ENCODE results near the gene RCHY1. TPM values are rescaled to one million over a fixed set of nuclear protein-coding genes. Genes with fewer than 3 reads are reported as not detected.
"Not testable (repeated sequence)": the region's sequence is repeated elsewhere in the genome, so short reads cannot be mapped to it uniquely, and the experiment has no call there.

The RCHY1 gene
- total RNA-seq, 1 experiment from 2014 or later: 34.3 TPM

- no peak for DNase-seq (ENCODE audit: low spot score)
These were observed 1.9 kb upstream of the RCHY1 start for GRCh38 chr4:75516144-75516543.

DNA sequence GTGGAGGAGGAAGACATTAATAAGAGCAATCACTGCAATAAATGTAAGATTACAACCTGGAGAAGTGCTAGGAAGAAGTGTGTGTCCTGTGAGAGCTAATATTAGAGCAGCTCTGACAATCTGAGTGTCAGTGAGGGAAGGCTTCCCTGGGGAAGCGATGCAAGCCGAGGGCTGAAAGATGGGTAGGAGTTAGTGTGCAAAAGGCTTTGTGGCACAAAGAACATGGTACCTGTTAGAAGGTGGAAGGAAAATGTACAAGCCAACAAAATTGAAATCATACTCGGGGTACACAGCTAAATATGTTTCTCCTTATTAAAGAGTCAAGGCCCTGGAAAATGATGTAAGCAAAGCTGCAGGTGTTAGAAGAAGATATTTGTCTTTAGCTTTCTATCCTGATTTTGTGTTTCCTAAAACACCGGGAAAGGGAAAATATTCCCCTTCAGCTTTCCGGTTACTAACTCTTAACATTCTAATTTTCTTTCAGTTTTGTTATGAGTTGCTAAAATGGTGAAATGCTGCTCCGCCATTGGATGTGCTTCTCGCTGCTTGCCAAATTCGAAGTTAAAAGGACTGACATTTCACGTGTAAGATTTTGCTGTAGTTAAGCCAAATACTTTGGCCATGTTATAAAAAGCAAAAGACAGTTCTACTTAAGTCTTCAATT, 878 bp upstream of the RCHY1 start:
- no peak for DNase-seq (ENCODE audit: low spot score)

- no peak for DNase-seq (ENCODE audit: low spot score)
These were observed 575 bp downstream of the RCHY1 start for GRCh38 chr4:75513526-75514130.

GRCh38 chr4:75512386-75513211, 1.6 kb downstream of the RCHY1 start:
- peak; percentile 45 for DNase-seq (ENCODE audit: low spot score)

GRCh38 chr4:75511841-75512240, 2.4 kb downstream of the RCHY1 start:
- DNase-seq (ENCODE audit: low spot score): no peak

GRCh38 chr4:75509592-75509991, 4.6 kb downstream of the RCHY1 start:
- not testable (repeated sequence) for DNase-seq (ENCODE audit: low spot score)

- DNase-seq (ENCODE audit: low spot score): no peak
These were observed 8.6 kb downstream of the RCHY1 start for GRCh38 chr4:75505630-75506029.

GRCh38 chr4:75502671-75503070, 11.5 kb downstream of the RCHY1 start:
- no peak for DNase-seq (ENCODE audit: low spot score)

DNA sequence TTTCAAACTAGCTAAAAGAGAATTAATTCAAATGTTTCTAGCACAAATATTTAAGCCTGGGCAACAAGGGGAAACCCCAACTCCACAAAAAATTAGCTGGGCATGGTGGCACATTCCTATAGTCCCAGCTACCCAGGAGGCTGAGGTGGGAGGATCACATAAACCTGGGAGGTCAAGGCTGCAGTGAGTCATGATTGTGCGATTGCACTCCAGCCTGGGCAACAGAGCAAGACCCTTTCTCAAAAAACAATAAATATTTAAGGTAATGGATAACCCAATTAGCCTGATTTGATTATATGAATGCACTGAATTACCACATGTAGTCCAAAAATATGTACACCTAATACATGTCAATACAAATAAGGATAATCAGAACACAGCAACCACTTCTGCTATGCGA, 14.3 kb downstream of the RCHY1 start:
- DNase-seq (ENCODE audit: low spot score): no peak

DNA sequence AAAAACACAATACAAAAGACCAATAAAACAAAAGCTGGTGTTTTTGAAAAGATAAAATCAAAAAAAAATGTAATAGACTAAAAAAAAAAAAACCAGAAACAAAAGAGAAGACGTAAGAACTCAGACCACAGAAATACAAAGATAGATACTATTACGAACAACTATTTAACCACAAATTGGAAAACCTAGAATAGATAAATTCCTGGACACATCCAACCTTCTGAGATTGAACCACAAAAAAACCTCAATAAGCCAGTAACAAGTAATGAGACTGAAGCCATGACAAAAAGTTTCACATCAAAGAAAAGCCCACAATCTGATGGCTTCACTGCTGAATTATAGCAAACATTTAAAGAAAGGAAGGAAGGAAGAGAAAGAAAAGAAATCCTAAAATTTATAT, 16.2 kb downstream of the RCHY1 start:
- DNase-seq (ENCODE audit: low spot score): no peak

- no peak for DNase-seq (ENCODE audit: low spot score)
These were observed 17.1 kb downstream of the RCHY1 start for GRCh38 chr4:75497133-75497532.

DNA sequence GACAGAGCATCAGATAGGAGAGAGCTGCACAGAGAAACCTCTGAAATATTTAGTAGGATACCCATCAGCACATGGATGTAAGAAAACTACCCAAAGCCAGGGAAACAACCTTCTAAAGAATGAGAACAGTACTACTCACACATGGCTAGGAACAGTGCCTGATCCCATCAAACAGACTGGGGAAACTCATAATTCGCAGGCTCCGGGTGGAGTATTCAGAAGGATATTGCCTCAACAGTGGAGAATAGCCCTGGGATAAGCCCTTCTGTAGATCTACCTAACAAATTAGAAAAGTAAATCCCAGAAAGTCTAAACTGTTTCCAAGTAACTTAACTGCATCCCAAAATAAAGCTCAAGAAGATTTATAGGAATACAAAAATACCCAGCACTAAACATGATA, 17.8 kb downstream of the RCHY1 start:
- DNase-seq (ENCODE audit: low spot score): no peak

DNA sequence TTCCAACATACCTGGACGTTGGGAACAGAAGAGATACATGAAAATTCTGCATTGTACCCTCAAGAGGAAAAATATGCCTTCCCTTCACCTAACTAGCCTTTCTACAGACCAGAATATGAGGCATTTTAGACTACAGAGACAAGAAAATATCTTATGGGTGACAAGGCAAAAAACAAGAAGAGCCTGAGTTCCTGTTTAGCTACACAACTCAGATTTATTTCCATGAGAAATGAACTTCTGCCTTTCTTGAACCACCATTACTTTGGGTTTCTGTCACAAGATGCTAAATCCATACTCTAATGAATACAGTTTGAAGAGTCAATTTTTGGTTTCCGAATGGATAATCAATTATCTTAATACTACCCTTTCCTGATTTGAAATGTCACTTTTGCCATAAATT, 18.7 kb downstream of the RCHY1 start:
- DNase-seq (ENCODE audit: low spot score): no peak

DNA sequence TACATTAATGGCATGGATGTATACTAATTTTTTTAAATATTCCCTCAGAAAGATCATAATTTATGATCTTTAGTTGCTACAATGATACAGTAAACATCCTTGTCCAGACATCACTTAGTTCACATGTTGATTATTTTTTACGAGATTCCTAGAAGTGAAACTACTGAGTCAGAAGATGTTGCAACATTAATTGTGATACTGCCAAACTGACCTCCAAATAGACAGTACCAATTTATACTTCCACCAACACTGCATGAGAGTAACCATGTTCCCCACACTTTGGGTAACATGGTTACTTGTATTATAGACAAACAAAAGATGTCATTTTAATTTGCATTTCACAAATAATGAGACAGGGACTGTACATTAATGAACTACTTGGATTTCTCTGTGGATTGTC, 19.6 kb downstream of the RCHY1 start:
- DNase-seq (ENCODE audit: low spot score): peak; percentile 25

- peak; percentile 42 for DNase-seq (ENCODE audit: low spot score)
These were observed 24.0 kb downstream of the RCHY1 start for GRCh38 chr4:75490155-75490554.

DNA sequence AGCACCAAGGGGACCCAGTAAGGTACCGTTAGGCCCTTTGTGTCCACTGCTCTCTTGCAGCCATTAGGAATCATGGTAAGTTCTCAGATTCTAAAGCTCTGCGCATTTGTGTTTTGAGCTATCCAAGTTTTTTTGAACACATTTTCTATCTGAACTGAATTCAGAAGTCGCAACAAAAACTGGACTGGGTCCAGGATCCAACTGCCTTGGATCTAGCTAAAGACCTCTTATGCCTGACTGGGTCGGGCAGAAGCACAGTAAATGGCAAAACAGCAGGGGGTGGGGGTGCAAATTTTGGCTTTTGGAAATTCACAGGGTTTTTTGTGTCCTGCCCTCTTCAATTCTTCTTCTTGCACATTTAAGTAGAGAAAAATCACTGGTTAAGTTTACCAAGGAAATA, 30.0 kb downstream of the RCHY1 start:
- DNase-seq (ENCODE audit: low spot score): no peak

- no peak for DNase-seq (ENCODE audit: low spot score)
These were observed 37.0 kb downstream of the RCHY1 start for GRCh38 chr4:75477201-75477600.

GRCh38 chr4:75470738-75471137, 43.5 kb downstream of the RCHY1 start:
- DNase-seq (ENCODE audit: low spot score): no peak

DNA sequence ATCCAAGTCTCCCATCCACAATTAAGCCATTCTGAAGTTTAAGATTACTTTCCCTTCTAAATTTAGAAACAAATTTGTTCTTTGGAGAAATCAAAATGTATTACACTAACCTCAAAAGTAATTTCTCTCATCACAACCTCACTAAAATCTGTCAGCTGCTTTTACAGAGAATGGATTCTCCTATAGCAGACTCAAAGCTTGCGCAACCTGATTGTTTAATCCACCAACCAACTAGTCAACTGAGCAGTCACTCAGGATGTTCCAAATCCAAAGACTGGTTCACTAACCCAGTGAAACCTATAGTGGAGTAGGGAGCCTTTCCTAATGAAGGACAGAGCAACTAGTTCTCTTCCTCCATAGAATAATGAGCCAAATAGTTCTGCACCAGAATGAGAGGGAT, 44.3 kb downstream of the RCHY1 start:
- no peak for DNase-seq (ENCODE audit: low spot score)

DNA sequence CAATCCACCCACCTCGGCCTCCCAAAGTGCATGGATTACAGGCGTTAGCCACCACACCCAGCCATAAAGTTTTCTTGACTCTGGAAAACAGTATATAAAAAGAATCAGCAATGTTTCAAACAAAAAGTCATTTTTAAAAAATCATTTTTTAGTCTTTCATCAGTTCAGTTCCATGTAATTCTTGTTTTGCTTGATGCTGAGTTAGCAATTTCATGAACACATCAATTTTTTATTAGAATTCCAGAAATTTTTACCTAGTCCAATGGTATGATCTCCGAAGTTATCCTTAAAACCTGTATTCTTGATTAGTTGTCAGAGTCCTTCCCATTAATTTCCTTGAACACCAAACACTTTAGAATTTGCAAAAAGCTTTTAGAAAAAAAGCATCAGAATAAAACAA, 56.8 kb downstream of the RCHY1 start:
- no peak for DNase-seq (ENCODE audit: low spot score)

DNA sequence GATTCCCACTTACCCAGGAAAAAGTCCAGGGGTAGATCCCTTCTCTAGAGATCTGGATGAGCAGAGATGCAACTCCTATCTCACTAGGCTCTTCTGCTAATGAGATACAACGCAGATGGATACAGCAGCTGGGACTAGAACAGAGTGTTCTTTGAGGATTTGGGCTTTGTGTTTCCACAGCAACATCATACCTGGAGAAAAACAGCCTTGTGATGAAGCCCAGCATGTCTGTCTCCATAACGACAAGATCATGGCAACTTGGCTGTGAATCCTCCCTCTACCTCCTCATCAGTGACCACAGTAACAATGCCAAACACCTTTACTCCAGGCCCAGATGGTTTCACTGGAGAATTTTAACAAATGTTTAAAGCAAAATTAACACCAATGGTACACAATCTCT, 80.1 kb downstream of the RCHY1 start:
- DNase-seq (ENCODE audit: low spot score): no peak

DNA sequence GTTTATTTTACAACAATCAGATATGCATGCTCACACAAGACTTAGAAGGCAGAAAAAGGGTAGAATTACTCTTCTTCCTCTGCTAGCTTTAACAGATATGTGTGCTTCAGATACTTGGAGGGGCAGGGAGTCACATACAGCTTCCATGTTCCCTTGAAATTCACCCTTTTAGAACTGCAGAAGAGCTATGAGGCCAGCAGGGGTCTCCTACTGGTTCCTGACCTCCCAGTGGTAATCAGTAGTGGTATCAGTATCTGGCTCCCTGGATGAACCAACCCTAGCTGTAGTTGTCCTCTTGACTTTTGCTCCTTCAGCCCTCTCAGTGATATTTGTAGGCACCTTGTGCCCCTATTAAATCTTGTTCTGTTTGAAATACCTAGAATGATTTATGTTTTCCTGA, 81.5 kb downstream of the RCHY1 start:
- no peak for DNase-seq (ENCODE audit: low spot score)

GRCh38 chr4:75429208-75429607, 85.0 kb downstream of the RCHY1 start:
- no peak for DNase-seq (ENCODE audit: low spot score)
